GM12872 (cell line): ENCODE measurements around the gene MRPL16.

Experiments used
- CTCF ChIP-seq: IDR thresholded peaks from 3 replicates; pipeline ENCODE4 v1.5.1; 2011; ENCODE audit warnings: low read depth, mild to moderate bottlenecking, low read length, moderate library complexity; ENCODE audit not compliant: insufficient read depth

Gene MRPL16

DNA sequence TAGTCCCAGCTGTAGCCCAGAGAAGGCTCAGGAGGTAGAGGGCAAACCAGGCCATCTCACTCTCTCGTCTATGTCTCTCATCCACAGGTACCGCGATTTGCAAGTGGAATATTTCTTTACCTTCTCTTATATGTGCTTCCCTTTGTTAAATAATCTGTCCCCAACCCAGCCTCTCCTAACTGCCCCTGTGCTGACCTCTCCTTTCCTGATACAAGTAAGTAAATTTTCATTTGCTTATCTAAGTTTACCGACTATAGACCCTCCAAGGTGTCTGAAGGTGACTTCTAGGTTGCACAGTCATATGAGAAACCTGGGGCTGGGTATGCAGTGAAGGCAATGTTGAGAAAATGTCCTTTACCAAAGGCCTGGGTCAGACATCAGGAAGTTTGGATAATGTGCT is 34.8 kb upstream of the MRPL16 start, which contains the start of gene CBLIF:
CBLIF (minus strand) TSS at position 101 of the 400 bp plus-strand sequence; CDS start at position 55, 46 bp downstream.
- TF ChIP-seq CTCF, result no peak

DNA sequence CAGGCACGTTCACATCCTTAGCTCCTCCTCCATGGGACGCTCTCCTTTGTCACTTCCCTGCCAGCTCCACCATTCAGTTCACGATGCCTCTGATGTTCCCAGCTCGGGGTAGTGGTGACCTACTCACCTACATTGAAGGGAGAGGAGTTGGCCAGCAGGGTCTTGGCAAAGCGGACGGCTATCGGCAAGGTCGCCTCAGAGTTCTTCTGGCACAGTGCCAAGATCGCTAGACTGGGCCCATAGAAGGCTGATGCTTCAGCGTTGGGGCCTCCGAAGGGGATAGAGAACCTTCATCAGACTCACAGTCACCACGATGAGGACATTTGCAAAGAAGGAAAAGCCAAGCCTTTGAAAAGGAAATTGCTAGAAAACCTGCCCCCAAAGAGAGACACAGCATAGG is 31.7 kb upstream of the MRPL16 start:
- TF ChIP-seq CTCF, result no peak

DNA sequence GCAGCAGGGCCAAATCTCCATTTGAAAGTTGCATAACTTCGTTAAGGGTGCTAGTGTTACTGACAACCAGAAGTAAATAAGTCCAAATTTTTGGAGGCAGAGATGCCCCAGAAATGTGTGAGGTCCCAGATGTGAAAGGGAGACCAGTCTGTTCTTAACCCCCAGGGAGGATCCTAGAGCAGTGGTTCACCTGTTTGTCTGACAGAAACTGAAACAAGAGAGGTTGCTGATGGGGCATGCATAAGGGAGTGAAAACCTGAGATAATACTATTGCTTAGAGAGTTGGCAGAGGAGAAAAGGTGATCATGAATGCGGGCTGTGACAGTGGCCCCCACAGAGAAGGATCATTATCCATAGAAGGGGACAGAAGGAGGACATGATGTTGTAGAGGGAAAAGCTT is 30.9 kb upstream of the MRPL16 start:
- no peak for TF ChIP-seq CTCF

- no peak for TF ChIP-seq CTCF
Observed at GRCh38 chr11:59839615-59840014, 29.0 kb upstream of the MRPL16 start.

GRCh38 chr11:59833602-59834001 is 23.0 kb upstream of the MRPL16 start:
- TF ChIP-seq CTCF, result no peak

DNA sequence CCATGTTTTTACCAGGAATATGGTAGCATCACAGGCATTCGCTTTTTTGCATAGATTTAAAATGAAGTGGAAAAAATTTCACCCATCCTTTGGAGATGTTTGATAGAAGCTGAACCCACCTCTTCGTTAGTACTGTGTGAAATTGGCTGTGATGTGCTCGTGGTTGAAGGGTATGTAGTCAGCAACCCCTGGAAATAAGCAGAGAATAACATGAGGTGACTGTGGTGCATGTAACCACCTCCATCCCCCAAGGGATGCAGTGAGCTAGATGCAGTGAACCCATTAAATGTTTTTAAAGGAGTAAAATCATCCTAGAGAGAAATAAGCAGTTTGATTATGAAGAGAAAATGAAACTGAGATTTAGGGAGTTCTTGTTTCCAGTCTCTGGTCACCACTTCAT is 18.8 kb upstream of the MRPL16 start:
- no peak for TF ChIP-seq CTCF

DNA sequence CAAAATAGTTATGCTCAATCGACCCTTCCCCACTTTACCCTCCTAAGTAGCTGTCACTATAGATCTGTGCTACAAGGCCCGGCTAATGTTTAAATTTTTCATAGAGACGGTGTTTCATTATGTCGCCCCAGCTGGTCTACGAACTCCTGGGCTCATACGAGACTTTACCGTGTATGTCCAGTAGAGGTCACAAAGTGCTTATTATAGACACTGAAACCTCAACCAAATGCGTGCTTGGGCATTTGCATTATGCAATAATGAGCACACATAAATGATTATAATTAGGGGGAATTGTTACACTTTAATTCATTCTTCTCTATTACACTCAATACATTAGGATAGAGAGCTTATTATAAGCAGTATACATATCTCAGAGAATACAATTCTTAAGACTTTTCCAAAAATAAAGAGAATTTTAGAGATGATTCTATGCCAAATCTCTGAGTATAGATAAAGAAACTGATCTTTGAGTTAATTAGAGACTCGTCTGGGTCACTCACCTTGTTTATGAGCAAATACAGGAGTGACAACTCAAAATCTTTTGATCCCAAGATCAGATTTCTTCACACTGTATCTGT is 12.5 kb upstream of the MRPL16 start:
- TF ChIP-seq CTCF, result peak; percentile 57
